ENCODE data around the gene PLB1. TPM values are rescaled to one million over a fixed set of nuclear protein-coding genes. Genes with fewer than 3 reads are reported as not detected.

PLB1 gene
- total RNA-seq, 1 experiment from 2014 or later, result 0.40 TPM

- no peaks in the 10 kb centered on the region for H3K4me1 ChIP-seq (ENCODE audit: insufficient read depth, low read length)
- no peaks in the 10 kb centered on the region for H3K9me3 ChIP-seq (ENCODE audit: low read length)
- no peak overlapping the region for H2AFZ ChIP-seq (ENCODE audit: low read length)
- H3K27ac ChIP-seq (ENCODE audit: low read length), result no peak overlapping the region
- no peak overlapping the region for H3K4me2 ChIP-seq (ENCODE audit: low read length)
- intact Hi-C loops (cut with micrococcal nuclease), result no loop called here
- no TSS peak for BruUV-seq (replicated peaks)
- H3K4me3 ChIP-seq (ENCODE audit: low read length), result no peak overlapping the region
- H3K9me2 ChIP-seq (replicated peaks; ENCODE audit: low read length), result no peaks in the 10 kb centered on the region
- H3K27me3 ChIP-seq (ENCODE audit: low read length), result no peaks in the 10 kb centered on the region
- no peak overlapping the region for H3K9ac ChIP-seq (ENCODE audit: low read length)
- no peak for ATAC-seq
- no peaks in the 10 kb centered on the region for H3K36me3 ChIP-seq (ENCODE audit: low read depth, low read length)
- H3F3A ChIP-seq (ENCODE audit: low read length, unreplicated experiment), result no peaks in the 10 kb centered on the region
- H3K79me2 ChIP-seq (ENCODE audit: low read length), result no peaks in the 10 kb centered on the region
- DNase-seq, result no peak
- ChIA-PET CTCF (no interaction called here), POLR2A (ENCODE audit: unreplicated experiment) (no interaction called here)
- TF ChIP-seq CTCF (conservative IDR thresholded peaks at IDR 0.05; ENCODE audit: low read depth, low read length), result no peak
- TF ChIP-seq EZH2 (IDR thresholded peaks at IDR 0.05; ENCODE audit: low read length, unreplicated experiment), result no peak
- TF ChIP-seq EZH2phosphoT487 (IDR thresholded peaks at IDR 0.05; ENCODE audit: borderline replicate concordance, low read length), result no peak
- H4K20me1 ChIP-seq (ENCODE audit: low read length), result no peaks in the 10 kb centered on the region
These were observed 15.3 kb upstream of the PLB1 start for GRCh38 chr2:28480403-28481049.

GRCh38 chr2:28481905-28482304 lies 14.0 kb upstream of the PLB1 start:
- POLR2A ChIA-PET (ENCODE audit: unreplicated experiment), result no interaction called here
- no peaks in the 10 kb centered on the region for H3K4me1 ChIP-seq (ENCODE audit: insufficient read depth, low read length)
- no peak overlapping the region for H2AFZ ChIP-seq (ENCODE audit: low read length)
- no peaks in the 10 kb centered on the region for H3K79me2 ChIP-seq (ENCODE audit: low read length)
- no peak overlapping the region for H3K4me2 ChIP-seq (ENCODE audit: low read length)
- no peaks in the 10 kb centered on the region for H3K36me3 ChIP-seq (ENCODE audit: low read depth, low read length)
- no peaks in the 10 kb centered on the region for H3K27me3 ChIP-seq (ENCODE audit: low read length)
- no peaks in the 10 kb centered on the region for H4K20me1 ChIP-seq (ENCODE audit: low read length)
- H3K4me3 ChIP-seq (ENCODE audit: low read length), result no peak overlapping the region
- no TSS peak for BruUV-seq (replicated peaks)
- CTCF ChIA-PET, result no interaction called here
- intact Hi-C loops (cut with micrococcal nuclease), result no loop called here
- H3K9ac ChIP-seq (ENCODE audit: low read length), result no peak overlapping the region
- H3K27ac ChIP-seq (ENCODE audit: low read length), result no peak overlapping the region
- ATAC-seq (no peak), DNase-seq (no peak)
- no peaks in the 10 kb centered on the region for H3K9me3 ChIP-seq (ENCODE audit: low read length)
- no peaks in the 10 kb centered on the region for H3F3A ChIP-seq (ENCODE audit: low read length, unreplicated experiment)
- TF ChIP-seq CTCF (conservative IDR thresholded peaks at IDR 0.05; ENCODE audit: low read depth, low read length), result no peak
- no peaks in the 10 kb centered on the region for H3K9me2 ChIP-seq (replicated peaks; ENCODE audit: low read length)

GRCh38 chr2:28484835-28485234 lies 11.0 kb upstream of the PLB1 start:
- ChIA-PET CTCF (no interaction called here), POLR2A (ENCODE audit: unreplicated experiment) (no interaction called here)
- no peaks in the 10 kb centered on the region for H3K4me1 ChIP-seq (ENCODE audit: insufficient read depth, low read length)
- H3K9ac ChIP-seq (ENCODE audit: low read length), result no peak overlapping the region
- intact Hi-C loops (cut with micrococcal nuclease), result no loop called here
- H3K4me3 ChIP-seq (ENCODE audit: low read length), result no peak overlapping the region
- H3F3A ChIP-seq (ENCODE audit: low read length, unreplicated experiment), result no peaks in the 10 kb centered on the region
- H4K20me1 ChIP-seq (ENCODE audit: low read length), result no peaks in the 10 kb centered on the region
- no TSS peak for BruUV-seq (replicated peaks)
- no peak overlapping the region for H2AFZ ChIP-seq (ENCODE audit: low read length)
- H3K9me2 ChIP-seq (replicated peaks; ENCODE audit: low read length), result no peaks in the 10 kb centered on the region
- ATAC-seq (no peak), DNase-seq (no peak)
- no peaks in the 10 kb centered on the region for H3K79me2 ChIP-seq (ENCODE audit: low read length)
- no peaks in the 10 kb centered on the region for H3K9me3 ChIP-seq (ENCODE audit: low read length)
- H3K4me2 ChIP-seq (ENCODE audit: low read length), result no peak overlapping the region
- no peaks in the 10 kb centered on the region for H3K36me3 ChIP-seq (ENCODE audit: low read depth, low read length)
- no peak for TF ChIP-seq CTCF (conservative IDR thresholded peaks at IDR 0.05; ENCODE audit: low read depth, low read length)
- TF ChIP-seq EZH2 (IDR thresholded peaks at IDR 0.05; ENCODE audit: low read length, unreplicated experiment), result no peak
- H3K27ac ChIP-seq (ENCODE audit: low read length), result no peak overlapping the region
- no peaks in the 10 kb centered on the region for H3K27me3 ChIP-seq (ENCODE audit: low read length)
